ENCODE data around the gene SPINT4. TPM values are rescaled to one million over a fixed set of nuclear protein-coding genes. Genes with fewer than 3 reads are reported as not detected.
A peak's percentile ranks its signal among the peaks of the same experiment; 100 is the strongest.

SPINT4 gene
- total RNA-seq, 1 donor from 2014 or later: not detected

DNA sequence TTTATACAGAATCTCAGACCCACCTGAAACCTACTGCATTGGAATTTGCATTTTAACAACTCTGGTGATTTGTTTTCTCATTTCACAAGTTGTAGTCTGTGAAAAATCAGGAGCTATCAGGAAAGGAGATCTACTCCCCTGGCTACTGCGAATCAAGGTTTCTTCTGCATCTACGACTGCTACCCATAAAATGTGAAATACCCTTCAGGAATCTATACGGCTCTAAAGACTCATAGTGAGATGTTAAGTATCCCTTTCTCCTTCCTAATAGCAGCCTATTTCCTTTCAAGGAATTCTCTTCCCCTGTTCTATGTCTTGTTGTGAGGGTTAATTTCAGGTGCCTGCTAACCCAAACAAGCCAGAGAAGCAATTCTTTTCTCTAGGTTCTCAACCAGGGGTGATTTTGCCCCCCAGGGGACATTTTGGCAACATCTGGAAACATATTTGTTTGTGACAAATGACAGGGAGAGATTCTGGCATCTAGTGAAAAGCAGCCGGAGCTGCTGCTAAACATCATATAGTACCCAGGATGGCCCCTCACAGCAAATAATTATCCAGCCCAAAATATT is 43.2 kb downstream of the SPINT4 start:
- no peak for DNase-seq

DNA sequence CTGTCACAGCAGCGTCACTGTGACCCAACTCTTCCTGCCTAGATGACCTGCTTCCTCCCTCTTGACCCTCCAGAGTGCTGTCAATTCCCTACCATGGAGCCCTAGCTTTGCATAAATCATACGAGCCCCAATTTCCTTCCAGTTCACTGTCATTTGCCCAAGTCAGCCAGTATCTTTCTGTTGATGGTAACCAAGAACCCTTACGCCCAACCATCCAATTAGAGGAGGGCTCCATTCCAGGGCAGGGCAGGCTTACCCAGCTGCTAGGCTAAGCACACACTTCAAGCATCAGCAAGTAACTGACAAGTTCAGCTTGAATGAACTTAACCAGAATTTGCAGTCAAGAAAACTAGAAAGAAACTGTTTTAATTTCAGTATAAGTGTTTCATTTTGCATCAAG is 43.8 kb downstream of the SPINT4 start:
- no peak for DNase-seq

DNA sequence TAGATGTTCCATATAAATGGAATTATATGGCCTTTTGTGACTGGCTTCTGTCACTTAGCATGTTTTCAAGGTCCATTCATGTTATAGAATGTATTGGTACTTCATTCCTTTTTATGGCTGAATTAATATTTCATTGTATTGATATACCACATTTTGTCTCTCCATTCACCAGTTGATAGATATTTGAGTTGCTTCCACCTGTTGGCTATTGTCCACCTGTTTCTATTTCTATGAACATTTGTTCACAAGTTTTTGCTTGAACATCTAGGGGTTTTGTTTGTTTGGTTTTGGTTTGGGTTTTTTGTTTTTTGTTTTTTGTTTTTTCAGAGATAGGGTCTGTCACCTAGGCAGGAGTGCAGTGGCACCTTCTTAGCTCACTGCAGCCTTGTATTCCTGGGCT is 46.3 kb downstream of the SPINT4 start:
- no peak for DNase-seq

DNA sequence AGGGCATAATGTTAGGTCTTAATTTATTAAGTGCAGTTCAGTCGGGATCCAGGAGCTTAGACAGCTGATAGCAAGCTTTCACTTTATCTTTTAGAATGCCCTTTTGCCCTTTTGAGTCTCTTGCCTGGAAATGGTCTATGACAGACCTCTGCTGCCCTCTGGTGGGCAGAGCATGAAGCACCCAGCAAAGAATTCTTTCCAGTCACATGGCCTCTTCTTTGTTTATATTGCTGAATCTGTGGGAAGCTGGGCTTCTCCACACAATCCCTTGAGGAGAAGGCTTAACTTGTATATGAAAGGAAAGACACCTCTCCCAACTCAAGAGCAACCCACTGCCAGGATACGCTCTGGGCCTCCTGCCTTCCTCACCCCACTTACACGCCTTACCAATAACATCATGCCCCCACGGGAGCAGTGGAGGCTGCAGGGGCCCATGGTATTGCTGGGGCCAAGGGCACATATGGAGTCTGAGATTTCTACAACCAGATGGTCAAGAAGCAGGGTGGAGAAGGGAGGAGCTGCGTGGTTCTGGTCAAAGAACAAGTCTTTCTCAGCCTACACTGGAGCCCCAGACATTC is 49.1 kb downstream of the SPINT4 start:
- DNase-seq: peak; percentile 52

DNA sequence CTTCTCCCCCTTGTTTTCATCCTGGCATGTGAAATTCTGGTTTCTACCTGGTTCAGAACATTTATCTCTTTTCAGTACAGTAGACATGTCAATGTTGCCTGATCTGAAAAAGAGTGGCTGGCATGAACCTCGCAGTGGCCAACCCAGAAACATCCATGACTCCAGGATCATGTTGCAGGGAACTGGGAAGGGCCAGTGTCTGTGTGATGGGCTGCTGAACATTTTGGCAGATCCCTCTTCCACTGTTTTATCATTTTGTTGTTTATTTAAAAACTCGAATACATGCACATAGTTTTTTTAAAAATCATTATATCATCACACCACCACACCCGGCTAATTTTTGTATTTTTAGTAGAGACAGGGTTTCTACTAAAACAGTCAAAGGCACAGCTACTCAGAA is 50.5 kb downstream of the SPINT4 start:
- DNase-seq: no peak

DNA sequence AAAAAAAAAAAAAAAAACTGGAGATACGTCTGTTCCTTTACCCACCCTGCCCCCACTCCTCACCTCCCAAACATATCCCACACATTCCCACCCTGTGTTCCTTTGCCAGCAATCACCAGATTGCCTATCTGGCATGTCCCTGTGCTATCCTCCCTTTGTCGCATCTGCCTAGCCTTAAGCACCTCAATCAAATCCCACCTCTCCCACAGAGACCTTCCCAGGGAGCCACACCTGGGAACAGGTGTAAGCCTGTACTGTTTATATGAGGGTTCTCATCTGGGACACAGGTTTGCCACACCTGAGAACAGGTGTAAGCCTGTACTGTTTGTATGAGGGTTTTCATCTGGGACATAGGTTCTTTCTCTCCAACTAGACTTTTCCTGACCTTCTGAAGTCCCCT is 52.8 kb downstream of the SPINT4 start:
- DNase-seq: no peak

DNA sequence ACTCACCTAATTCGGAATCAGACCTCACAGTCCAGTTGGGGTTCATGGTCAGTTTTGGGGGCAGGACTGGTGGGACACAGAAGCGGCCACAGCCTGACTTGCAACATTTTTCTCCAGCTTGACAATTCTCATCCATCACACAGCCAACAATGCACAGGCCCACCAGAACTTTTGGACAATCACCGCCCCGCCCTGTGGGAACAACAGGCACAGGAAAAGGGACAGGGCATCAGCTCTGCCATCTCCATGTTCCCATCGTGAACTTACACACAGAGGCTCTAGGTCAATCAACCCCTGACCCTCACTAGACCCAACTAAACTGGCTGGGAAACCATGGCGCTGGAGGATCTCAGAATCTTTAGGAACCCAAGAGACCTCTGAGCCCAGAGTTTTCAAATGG is 53.3 kb downstream of the SPINT4 start:
- DNase-seq: no peak

Small RNAs within 50 kb of the gene (small RNA-seq; reads per million reads assigned to genes)
- gene MIR3617 (not detected), gene SPINT5P (not detected)

Other genes starting within 250 kb of the SPINT4 start
- not detected for gene SPINT3, start 206.7 kb upstream of the SPINT4 start, total RNA-seq
- gene WFDC6, start 182.9 kb upstream of the SPINT4 start, total RNA-seq: not detected
- not detected for gene EPPIN, start 174.9 kb upstream of the SPINT4 start, total RNA-seq
- gene WFDC8, start 143.1 kb upstream of the SPINT4 start, total RNA-seq: not detected
- not detected for gene WFDC10A, start 92.6 kb upstream of the SPINT4 start, total RNA-seq
- not detected for gene WFDC9, start 91.1 kb upstream of the SPINT4 start, total RNA-seq
- not detected for gene WFDC11, start 52.1 kb upstream of the SPINT4 start, total RNA-seq
- gene WFDC13, start 20.3 kb upstream of the SPINT4 start, total RNA-seq: not detected
- not detected for gene WFDC10B, start 17.3 kb upstream of the SPINT4 start, total RNA-seq
- not detected for gene WFDC3, start 69.5 kb downstream of the SPINT4 start, total RNA-seq
- 9.2 TPM for gene DNTTIP1, start 69.6 kb downstream of the SPINT4 start, total RNA-seq
- 6.9 TPM for gene UBE2C, start 90.3 kb downstream of the SPINT4 start, total RNA-seq
- gene TNNC2, start 105.0 kb downstream of the SPINT4 start, total RNA-seq: 1.2 TPM
- 22.8 TPM for gene SNX21, start 111.5 kb downstream of the SPINT4 start, total RNA-seq
- 21.5 TPM for gene ACOT8, start 135.0 kb downstream of the SPINT4 start, total RNA-seq
- 13.9 TPM for gene ZSWIM3, start 135.3 kb downstream of the SPINT4 start, total RNA-seq
- gene ZSWIM1, start 158.9 kb downstream of the SPINT4 start, total RNA-seq: 5.5 TPM
- 1.7 TPM for gene SPATA25, start 165.3 kb downstream of the SPINT4 start, total RNA-seq
- gene NEURL2, start 168.9 kb downstream of the SPINT4 start, total RNA-seq: 2.8 TPM
- 15.8 TPM for gene CTSA, start 169.0 kb downstream of the SPINT4 start, total RNA-seq
- 19.0 TPM for gene PLTP, start 189.8 kb downstream of the SPINT4 start, total RNA-seq
- 14.5 TPM for gene PCIF1, start 212.3 kb downstream of the SPINT4 start, total RNA-seq
- gene ZNF335, start 249.9 kb downstream of the SPINT4 start, total RNA-seq: 13.9 TPM

Data from occipital lobe (tissue), 3 donors.